KOPT-K1 (cell line): ENCODE results near the gene CLDN20.
"Not testable (repeated sequence)": the region's sequence is repeated elsewhere in the genome, so short reads cannot be mapped to it uniquely, and the experiment has no call there.

Experiments used
- H3K27ac ChIP-seq: fragments of 200-600 bp; sonication (generic); 2 replicates; pipeline ENCODE4 v1.5.1; 2016; ENCODE audit warnings: antibody characterized with exemption, mild to moderate bottlenecking, low read depth, low read length; ENCODE audit not compliant: poor library complexity, severe bottlenecking
- H3K36me3 ChIP-seq: fragments of 200-600 bp; sonication (generic); 2 replicates; pipeline ENCODE4 v1.5.1; 2017; ENCODE audit warnings: antibody characterized with exemption, mild to moderate bottlenecking, low read length, moderate library complexity; ENCODE audit not compliant: insufficient read depth
- H3K9me3 ChIP-seq: fragments of 200-600 bp; sonication (generic); 2 replicates; pipeline ENCODE4 v1.5.1; 2017; ENCODE audit warnings: antibody characterized with exemption, low read length, mild to moderate bottlenecking; ENCODE audit not compliant: insufficient read depth, poor library complexity, severe bottlenecking

CLDN20 gene

GRCh38 chr6:155303361-155303870 is 39.6 kb downstream of the CLDN20 start:
- Histone ChIP-seq H3K27ac (no peak overlapping the region), H3K9me3 (no peaks in the 10 kb centered on the region), H3K36me3 (peaks cover 76% of the 10 kb centered on the region)

- Histone ChIP-seq H3K36me3 (peaks cover 84% of the 10 kb centered on the region), H3K9me3 (no peaks in the 10 kb centered on the region), H3K27ac (no peak overlapping the region)
These were observed 43.1 kb downstream of the CLDN20 start for GRCh38 chr6:155306958-155307357.

GRCh38 chr6:155309150-155309549 is 45.3 kb downstream of the CLDN20 start:
- Histone ChIP-seq H3K36me3 (peaks cover 74% of the 10 kb centered on the region), H3K9me3 (no peaks in the 10 kb centered on the region), H3K27ac (no peak overlapping the region)

- Histone ChIP-seq H3K9me3 (no peaks in the 10 kb centered on the region), H3K36me3 (peaks cover 67% of the 10 kb centered on the region), H3K27ac (no peak overlapping the region)
These were observed 46.8 kb downstream of the CLDN20 start for GRCh38 chr6:155310596-155310995.

- H3K9me3 ChIP-seq = no peaks in the 10 kb centered on the region
- peaks cover 63% of the 10 kb centered on the region for H3K36me3 ChIP-seq
- H3K27ac ChIP-seq = no peak overlapping the region
These were observed 47.3 kb downstream of the CLDN20 start for GRCh38 chr6:155311086-155311485.

GRCh38 chr6:155311583-155311982 is 47.8 kb downstream of the CLDN20 start:
- peaks cover 58% of the 10 kb centered on the region for H3K36me3 ChIP-seq

GRCh38 chr6:155312950-155313349 is 49.1 kb downstream of the CLDN20 start:
- peak overlapping the region; percentile 90 for H3K27ac ChIP-seq
- H3K9me3 ChIP-seq = not testable (repeated sequence)
- H3K36me3 ChIP-seq = peaks cover 45% of the 10 kb centered on the region

More at GRCh38 chr6:155311583-155311982, 47.8 kb downstream of the CLDN20 start:
- Histone ChIP-seq H3K27ac (no peak overlapping the region), H3K9me3 (no peaks in the 10 kb centered on the region)

GRCh38 chr6:155313602-155314091 is 49.8 kb downstream of the CLDN20 start:
- Histone ChIP-seq H3K9me3 (no peaks in the 10 kb centered on the region), H3K27ac (peak overlapping the region; percentile 90), H3K36me3 (peaks cover 38% of the 10 kb centered on the region)

GRCh38 chr6:155314092-155314772 is 50.4 kb downstream of the CLDN20 start, which contains the start of gene TFB1M:
TSS of gene TFB1M (minus strand) at chr6:155314484. CDS start at chr6:155314428, 56 bp downstream.
- Histone ChIP-seq H3K36me3 (peaks cover 32% of the 10 kb centered on the region), H3K27ac (peak within 1 kb of the TSS; percentile 90), H3K9me3 (no peaks in the 10 kb centered on the region)

- Histone ChIP-seq H3K36me3 (peaks cover 25% of the 10 kb centered on the region), H3K27ac (peak overlapping the region; percentile 90), H3K9me3 (no peaks in the 10 kb centered on the region)
These were observed 51.1 kb downstream of the CLDN20 start for GRCh38 chr6:155314773-155315515.

DNA sequence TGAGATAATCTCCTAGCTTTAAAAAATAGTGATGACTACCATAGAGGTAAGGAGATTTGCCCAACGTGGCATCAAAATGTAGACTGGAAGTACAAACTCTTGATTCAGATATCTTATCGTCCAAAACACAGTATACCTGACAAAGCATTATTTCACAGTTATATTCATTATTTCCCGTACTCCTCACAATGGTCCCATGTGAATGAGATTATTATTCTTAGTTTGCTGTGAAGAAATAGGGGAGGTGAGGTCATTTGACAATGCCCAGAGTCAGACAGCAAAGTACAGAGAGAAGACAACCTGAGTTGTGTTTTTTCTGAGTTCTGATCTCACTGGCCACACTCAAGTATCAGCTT is 51.7 kb downstream of the CLDN20 start:
- peak overlapping the region; percentile 90 for H3K27ac ChIP-seq
- H3K9me3 ChIP-seq = no peaks in the 10 kb centered on the region

GRCh38 chr6:155316419-155316818 is 52.6 kb downstream of the CLDN20 start:
- H3K36me3 ChIP-seq = peaks cover 12% of the 10 kb centered on the region
- H3K27ac ChIP-seq = no peak overlapping the region
- H3K9me3 ChIP-seq = no peaks in the 10 kb centered on the region

More for the DNA sequence above, 51.7 kb downstream of the CLDN20 start:
- peaks cover 19% of the 10 kb centered on the region for H3K36me3 ChIP-seq

- Histone ChIP-seq H3K9me3 (no peaks in the 10 kb centered on the region), H3K36me3 (peaks cover 7% of the 10 kb centered on the region), H3K27ac (no peak overlapping the region)
These were observed 53.4 kb downstream of the CLDN20 start for GRCh38 chr6:155317186-155317585.

- Histone ChIP-seq H3K9me3 (no peaks in the 10 kb centered on the region), H3K36me3 (no peaks in the 10 kb centered on the region), H3K27ac (no peak overlapping the region)
These were observed 56.1 kb downstream of the CLDN20 start for GRCh38 chr6:155319902-155320301.

DNA sequence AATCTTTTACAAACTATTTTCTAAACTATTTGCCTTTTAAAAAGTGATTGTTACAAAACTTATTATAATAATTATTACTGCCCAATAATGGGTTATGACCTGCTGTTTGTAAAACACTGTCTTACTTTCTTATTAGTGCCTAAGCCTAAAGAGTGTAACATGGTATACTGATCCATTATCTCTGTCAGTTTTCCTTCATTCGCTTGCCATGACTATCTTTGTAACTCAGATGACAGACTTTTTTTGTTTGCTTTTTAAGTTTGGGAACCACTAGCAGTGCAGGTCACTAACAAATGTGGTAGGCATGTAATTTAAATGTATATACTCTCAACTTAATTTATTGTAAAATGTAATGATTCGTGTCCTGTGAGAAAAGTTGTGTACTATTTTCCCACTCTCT is 60.4 kb downstream of the CLDN20 start:
- Histone ChIP-seq H3K36me3 (no peaks in the 10 kb centered on the region), H3K27ac (no peak overlapping the region), H3K9me3 (no peaks in the 10 kb centered on the region)
